ENCODE measurements around the gene MLXIP.

MLXIP gene

DNA sequence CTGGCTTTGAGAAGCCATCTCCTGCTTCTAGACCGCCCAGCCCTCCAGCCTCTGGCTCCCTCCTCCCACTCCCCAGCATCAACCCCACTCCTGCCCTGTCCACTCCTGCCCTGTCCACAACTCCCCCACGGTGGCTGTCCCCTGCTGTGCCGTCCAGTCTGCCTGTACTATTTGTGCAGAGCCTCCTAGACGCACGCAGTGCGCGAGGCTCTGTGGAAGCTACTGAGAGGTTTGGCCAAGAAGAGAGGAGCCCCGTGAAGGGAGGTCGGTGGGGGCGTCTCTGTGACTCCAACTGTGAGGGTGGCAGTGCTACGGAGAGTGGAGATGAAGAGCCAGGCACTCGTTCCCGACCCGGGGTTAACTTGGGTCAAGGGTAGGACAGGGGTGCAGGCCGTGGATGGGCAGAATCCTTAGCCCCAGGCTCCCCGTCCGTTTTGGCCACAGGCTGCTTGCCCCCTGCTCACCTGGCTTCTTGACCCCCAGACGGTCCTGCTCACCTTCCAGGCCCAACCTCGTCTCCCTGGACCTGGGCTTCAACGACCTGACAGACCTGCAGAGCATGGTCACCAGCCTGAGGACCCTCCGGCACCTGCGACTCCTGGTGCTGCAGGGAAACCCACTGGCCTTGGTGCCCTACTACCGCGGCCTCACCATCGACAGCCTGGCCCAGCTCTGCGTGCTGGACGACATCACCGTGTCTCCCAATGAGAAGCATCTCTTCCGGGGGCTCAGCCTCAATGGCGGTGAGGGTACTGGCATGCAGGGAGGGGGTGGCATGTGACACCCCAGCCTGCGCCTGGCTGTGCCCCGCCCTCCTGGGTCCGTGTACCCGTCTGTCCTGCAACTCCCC, 111.3 kb downstream of the MLXIP start:
- no peak for DNase-seq

DNA sequence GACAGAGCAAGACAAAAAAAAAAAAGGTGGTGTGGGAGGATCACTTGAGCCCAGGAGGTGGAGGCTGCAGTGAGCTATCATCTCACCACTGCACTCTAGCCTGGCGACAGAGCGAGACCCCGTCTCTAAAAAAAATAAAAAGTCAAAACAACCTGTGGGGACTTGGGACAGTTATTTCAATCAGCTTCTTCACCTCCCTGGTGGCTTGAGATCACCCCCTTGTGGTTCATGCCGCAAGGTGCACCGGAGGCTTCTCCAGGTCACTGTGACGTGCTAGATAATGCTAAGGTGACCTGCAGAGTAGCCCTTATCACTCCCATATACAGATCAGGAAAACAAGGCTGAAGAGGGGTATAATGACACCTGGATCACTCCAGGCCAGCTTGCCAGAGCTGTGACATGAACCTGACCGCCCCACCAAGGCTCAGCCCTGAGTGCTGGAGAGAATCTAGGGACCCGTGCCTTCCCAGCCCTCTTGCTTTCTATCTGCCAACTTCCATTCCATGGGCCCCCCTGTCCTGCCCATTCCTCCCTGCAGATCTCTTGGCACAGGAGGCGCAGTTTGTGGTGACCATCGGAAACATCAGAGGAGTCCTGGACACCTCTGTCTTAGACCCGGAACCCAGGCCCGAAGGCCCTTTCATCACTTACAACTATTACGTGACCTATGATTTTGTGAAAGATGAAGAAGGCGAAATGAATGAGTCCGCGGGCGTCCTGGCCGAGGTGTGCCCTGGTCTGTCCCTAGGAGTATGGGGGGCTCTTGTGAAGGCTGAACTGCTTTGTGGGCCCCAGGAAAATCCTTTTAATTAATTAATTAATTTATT, 112.5 kb downstream of the MLXIP start:
- no peak for DNase-seq

DNA sequence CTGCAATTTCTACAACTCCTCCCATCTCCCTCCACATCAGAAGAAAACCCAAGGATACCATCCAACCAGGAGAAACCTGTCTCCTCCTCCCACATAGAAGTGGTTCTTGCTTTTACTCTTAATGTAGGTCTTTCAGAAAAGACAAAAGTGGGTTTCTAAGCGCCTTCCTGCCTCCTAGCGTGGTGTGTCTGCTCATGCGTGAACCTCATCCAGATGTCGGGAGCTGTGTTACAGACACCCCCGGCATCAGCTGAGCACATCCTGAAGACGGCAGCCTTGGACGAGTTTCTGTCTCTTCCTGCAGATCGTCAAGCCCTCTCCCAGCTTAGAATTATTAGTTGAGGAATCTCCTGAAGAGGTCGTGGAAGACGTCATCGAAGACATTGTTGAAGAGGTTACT, 113.9 kb downstream of the MLXIP start:
- no peak for DNase-seq

DNA sequence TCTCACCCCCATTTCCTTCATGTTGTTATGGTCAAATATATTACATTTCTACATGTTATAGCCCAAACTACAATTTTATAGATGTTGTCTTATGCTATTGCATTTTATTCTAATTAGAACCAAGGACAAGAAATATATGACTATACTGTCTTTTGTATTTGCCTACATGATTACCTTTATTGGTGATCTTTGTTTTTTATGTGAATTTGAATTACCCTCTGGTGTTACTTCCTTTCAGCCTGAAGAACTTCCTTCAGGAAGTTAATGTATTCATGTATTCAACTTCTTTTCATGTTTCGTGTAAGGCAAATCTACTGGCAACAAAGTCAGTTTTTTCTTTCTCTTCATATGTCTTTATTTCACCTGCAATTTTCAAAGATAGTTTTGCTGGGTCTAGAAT, 116.2 kb downstream of the MLXIP start:
- DNase-seq = no peak

DNA sequence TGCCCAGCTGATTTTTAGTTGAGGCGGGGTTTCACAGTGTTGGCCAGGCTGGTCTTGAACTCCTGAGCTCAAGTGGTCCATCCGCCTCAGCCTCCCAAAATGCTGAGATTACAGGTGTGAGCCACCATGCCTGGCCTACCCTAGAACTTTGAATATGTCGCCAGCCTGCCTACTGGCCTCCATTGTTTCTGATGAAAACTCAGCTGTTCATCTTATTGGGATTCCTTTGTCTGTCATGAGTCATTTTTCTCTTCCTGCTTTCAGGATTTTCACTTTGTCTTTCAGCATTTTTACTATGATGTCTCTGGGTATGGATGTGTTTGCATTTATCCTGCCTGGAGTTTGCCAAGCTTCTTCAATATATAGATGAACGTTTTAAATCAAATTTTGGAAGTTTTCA, 116.8 kb downstream of the MLXIP start:
- DNase-seq = no peak

Data from hippocampal formation (tissue), 2 donors.